ENCODE data around the gene KRT37. TPM values are rescaled to one million over a fixed set of nuclear protein-coding genes. Genes with fewer than 3 reads are reported as not detected.
A peak's percentile ranks its signal among the peaks of the same experiment; 100 is the strongest.

KRT37 gene
- total and polyA plus RNA-seq, 2 of the 13 experiments (the other 11 are each of a cell fraction or from before 2014, with no cell fraction given) = 0.69 TPM; not detected in 1

DNA sequence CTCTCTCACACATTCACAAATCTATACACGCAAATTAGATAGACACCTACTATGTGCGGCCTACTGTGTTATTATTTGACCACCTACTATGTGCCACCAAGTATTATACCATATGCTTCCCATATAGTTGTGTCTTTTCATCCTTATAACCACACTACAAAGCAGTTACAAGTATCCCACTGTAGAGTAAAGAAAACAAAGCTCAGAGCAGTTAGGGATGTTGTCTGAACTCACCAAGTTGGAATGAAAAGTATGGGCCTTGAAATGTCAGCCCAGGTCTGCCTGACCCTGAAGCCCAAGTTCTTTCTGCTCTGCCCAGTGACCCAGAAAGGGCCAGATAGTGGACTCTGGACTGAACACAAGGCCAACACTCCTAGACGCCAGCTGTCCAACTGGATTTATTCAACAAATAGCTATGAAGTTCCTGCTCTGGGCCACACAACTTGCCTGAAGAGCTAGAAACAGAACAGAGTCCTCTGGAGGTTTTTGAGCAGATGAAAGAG lies 8.5 kb downstream of the KRT37 start (continued):
- no peak for TF ChIP-seq KAT2B (IDR thresholded peaks at IDR 0.05; ENCODE audit: borderline replicate concordance, low read depth, low read length)
- TF ChIP-seq, protein P1, sequence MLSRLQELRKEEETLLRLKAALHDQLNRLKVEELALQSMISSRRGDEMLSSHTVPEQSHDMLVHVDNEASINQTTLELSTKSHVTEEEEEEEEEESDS (CRISPR knock-in tag; IDR thresholded peaks at IDR 0.05; ENCODE audit: borderline replicate concordance) = no peak
- TF ChIP-seq EEA1 (CRISPR knock-in tag; IDR thresholded peaks at IDR 0.05; ENCODE audit: borderline replicate concordance) = no peak
- no peak for TF ChIP-seq GTF3A (CRISPR knock-in tag; conservative IDR thresholded peaks at IDR 0.05)
- no peak for TF ChIP-seq SP5 (CRISPR knock-in tag; IDR thresholded peaks at IDR 0.05; ENCODE audit: borderline replicate concordance, low read depth)
- TF ChIP-seq NBN (conservative IDR thresholded peaks at IDR 0.05) = no peak
- TF ChIP-seq SMYD3 (CRISPR knock-in tag; IDR thresholded peaks at IDR 0.05) = no peak
- peak; percentile 41; the same call in 1 of the 2 replicates for TF ChIP-seq KAT8 (CRISPR knock-in tag; IDR thresholded peaks at IDR 0.05)
- no peak for TF ChIP-seq ATAD3A (CRISPR knock-in tag; IDR thresholded peaks at IDR 0.05)
- TF ChIP-seq, protein P2, sequence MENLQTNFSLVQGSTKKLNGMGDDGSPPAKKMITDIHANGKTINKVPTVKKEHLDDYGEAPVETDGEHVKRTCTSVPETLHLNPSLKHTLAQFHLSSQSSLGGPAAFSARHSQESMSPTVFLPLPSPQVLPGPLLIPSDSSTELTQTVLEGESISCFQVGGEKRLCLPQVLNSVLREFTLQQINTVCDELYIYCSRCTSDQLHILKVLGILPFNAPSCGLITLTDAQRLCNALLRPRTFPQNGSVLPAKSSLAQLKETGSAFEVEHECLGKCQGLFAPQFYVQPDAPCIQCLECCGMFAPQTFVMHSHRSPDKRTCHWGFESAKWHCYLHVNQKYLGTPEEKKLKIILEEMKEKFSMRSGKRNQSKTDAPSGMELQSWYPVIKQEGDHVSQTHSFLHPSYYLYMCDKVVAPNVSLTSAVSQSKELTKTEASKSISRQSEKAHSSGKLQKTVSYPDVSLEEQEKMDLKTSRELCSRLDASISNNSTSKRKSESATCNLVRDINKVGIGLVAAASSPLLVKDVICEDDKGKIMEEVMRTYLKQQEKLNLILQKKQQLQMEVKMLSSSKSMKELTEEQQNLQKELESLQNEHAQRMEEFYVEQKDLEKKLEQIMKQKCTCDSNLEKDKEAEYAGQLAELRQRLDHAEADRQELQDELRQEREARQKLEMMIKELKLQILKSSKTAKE (CRISPR knock-in tag; IDR thresholded peaks at IDR 0.05; ENCODE audit: borderline replicate concordance) = peak; percentile 71; the same call in 1 of the 2 replicates
- peak; percentile 83 for TF ChIP-seq MED1 (CRISPR knock-in tag; IDR thresholded peaks at IDR 0.05)
- TF ChIP-seq, protein P3, sequence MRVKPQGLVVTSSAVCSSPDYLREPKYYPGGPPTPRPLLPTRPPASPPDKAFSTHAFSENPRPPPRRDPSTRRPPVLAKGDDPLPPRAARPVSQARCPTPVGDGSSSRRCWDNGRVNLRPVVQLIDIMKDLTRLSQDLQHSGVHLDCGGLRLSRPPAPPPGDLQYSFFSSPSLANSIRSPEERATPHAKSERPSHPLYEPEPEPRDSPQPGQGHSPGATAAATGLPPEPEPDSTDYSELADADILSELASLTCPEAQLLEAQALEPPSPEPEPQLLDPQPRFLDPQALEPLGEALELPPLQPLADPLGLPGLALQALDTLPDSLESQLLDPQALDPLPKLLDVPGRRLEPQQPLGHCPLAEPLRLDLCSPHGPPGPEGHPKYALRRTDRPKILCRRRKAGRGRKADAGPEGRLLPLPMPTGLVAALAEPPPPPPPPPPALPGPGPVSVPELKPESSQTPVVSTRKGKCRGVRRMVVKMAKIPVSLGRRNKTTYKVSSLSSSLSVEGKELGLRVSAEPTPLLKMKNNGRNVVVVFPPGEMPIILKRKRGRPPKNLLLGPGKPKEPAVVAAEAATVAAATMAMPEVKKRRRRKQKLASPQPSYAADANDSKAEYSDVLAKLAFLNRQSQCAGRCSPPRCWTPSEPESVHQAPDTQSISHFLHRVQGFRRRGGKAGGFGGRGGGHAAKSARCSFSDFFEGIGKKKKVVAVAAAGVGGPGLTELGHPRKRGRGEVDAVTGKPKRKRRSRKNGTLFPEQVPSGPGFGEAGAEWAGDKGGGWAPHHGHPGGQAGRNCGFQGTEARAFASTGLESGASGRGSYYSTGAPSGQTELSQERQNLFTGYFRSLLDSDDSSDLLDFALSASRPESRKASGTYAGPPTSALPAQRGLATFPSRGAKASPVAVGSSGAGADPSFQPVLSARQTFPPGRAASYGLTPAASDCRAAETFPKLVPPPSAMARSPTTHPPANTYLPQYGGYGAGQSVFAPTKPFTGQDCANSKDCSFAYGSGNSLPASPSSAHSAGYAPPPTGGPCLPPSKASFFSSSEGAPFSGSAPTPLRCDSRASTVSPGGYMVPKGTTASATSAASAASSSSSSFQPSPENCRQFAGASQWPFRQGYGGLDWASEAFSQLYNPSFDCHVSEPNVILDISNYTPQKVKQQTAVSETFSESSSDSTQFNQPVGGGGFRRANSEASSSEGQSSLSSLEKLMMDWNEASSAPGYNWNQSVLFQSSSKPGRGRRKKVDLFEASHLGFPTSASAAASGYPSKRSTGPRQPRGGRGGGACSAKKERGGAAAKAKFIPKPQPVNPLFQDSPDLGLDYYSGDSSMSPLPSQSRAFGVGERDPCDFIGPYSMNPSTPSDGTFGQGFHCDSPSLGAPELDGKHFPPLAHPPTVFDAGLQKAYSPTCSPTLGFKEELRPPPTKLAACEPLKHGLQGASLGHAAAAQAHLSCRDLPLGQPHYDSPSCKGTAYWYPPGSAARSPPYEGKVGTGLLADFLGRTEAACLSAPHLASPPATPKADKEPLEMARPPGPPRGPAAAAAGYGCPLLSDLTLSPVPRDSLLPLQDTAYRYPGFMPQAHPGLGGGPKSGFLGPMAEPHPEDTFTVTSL (CRISPR knock-in tag; IDR thresholded peaks at IDR 0.05; ENCODE audit: borderline replicate concordance) = peak; percentile 91; the same call in 1 of the 2 replicates
- TF ChIP-seq, protein P4, sequence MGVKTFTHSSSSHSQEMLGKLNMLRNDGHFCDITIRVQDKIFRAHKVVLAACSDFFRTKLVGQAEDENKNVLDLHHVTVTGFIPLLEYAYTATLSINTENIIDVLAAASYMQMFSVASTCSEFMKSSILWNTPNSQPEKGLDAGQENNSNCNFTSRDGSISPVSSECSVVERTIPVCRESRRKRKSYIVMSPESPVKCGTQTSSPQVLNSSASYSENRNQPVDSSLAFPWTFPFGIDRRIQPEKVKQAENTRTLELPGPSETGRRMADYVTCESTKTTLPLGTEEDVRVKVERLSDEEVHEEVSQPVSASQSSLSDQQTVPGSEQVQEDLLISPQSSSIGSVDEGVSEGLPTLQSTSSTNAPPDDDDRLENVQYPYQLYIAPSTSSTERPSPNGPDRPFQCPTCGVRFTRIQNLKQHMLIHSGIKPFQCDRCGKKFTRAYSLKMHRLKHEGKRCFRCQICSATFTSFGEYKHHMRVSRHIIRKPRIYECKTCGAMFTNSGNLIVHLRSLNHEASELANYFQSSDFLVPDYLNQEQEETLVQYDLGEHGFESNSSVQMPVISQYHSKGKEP (CRISPR knock-in tag; IDR thresholded peaks at IDR 0.05) = no peak
- no peak for TF ChIP-seq ZNF75D (CRISPR knock-in tag; IDR thresholded peaks at IDR 0.05; ENCODE audit: borderline replicate concordance)
- TF ChIP-seq, protein P5, sequence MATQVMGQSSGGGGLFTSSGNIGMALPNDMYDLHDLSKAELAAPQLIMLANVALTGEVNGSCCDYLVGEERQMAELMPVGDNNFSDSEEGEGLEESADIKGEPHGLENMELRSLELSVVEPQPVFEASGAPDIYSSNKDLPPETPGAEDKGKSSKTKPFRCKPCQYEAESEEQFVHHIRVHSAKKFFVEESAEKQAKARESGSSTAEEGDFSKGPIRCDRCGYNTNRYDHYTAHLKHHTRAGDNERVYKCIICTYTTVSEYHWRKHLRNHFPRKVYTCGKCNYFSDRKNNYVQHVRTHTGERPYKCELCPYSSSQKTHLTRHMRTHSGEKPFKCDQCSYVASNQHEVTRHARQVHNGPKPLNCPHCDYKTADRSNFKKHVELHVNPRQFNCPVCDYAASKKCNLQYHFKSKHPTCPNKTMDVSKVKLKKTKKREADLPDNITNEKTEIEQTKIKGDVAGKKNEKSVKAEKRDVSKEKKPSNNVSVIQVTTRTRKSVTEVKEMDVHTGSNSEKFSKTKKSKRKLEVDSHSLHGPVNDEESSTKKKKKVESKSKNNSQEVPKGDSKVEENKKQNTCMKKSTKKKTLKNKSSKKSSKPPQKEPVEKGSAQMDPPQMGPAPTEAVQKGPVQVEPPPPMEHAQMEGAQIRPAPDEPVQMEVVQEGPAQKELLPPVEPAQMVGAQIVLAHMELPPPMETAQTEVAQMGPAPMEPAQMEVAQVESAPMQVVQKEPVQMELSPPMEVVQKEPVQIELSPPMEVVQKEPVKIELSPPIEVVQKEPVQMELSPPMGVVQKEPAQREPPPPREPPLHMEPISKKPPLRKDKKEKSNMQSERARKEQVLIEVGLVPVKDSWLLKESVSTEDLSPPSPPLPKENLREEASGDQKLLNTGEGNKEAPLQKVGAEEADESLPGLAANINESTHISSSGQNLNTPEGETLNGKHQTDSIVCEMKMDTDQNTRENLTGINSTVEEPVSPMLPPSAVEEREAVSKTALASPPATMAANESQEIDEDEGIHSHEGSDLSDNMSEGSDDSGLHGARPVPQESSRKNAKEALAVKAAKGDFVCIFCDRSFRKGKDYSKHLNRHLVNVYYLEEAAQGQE (IDR thresholded peaks at IDR 0.05; ENCODE audit: borderline replicate concordance in 1 of 2, low read depth in 1 of 2, low read length in 2 of 2) = no peak; a peak in 1 of 4 replicates
- no peak for TF ChIP-seq MTA3 (CRISPR knock-in tag; IDR thresholded peaks at IDR 0.05)

Measured in HepG2 (cell line).